HG03139 (cell line): ENCODE measurements around the gene CDH13.

Experiments
- ATAC-seq: cut with Tn5 transposase; IDR thresholded peaks from one replicate; pipeline ENCODE4 v1.9.1; 2021; ENCODE audit not compliant: unreplicated experiment

CDH13 gene

DNA sequence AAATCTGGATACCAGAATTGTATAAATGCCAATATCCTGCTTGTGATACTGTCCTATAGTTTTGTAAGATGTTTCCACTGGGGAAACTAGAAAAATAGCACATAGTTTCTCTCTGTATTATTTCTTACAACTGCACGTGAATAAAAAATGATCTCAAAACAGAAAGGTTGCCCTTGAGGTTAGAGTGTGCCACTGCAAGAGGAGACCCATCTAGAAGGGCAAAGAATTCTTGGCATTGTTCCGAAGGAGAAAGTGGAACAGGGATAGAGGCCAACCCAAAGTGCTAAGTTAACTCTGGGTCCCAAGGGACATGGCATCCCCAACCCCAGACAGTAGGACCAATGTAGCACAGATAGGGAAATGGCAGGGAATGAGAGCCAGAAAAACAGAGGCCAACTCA is 703.5 kb downstream of the CDH13 start:
- ATAC-seq: no peak

DNA sequence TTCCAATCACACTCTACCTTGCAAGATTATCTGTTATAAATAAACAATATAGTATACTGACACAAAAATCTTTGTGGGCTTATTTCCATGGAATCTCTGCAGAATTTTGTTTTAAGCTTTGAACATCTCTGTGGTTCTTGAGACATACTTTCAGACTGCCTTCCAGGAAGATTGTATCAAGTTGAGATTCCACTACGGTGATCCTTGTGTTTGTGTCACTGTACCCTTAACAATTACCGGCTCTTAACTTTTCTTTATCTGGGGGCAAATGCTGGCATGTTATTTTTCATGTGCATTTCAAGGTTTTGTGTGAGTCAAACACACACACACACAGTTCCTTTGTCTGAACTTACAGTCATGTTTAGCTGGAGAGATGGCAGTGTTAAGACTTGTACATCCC is 708.3 kb downstream of the CDH13 start:
- no peak for ATAC-seq

DNA sequence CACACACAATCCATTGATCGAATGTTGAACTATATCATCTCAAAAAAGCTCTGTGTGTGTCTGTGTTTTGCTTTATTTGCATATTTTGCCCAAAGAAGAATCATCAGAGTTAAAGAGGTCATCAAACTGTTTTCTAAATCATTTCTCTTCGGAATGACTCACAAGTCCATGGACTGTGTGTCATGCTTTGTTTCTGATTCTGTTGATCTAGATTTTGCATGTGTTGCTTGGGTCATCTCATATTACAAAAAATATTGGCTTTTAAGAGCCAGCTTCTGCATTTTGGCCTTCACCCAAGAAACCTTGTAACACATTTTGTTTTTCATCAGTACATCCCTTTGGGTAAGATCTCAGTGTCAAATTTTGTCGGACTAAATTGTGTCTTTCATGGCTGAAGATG is 709.8 kb downstream of the CDH13 start:
- no peak for ATAC-seq

DNA sequence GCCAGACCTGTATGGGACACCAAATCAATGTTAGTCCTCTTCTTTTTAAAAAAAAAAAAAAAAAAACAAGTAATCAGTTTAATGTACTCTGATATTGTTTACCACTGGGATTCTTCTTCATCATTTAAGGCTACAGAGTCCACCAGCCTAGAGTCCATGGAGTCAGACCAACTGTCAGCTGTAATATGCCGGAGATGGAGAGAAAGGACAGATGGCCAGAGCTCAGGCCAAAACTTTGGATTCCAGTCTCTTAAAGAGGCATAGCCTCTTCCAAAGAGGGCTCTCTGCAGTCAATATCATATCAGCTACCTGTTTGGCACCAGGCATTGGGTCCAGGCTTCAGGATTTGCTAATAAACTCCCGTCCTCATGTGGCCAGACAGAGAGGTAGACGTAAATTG is 711.4 kb downstream of the CDH13 start:
- ATAC-seq: no peak

DNA sequence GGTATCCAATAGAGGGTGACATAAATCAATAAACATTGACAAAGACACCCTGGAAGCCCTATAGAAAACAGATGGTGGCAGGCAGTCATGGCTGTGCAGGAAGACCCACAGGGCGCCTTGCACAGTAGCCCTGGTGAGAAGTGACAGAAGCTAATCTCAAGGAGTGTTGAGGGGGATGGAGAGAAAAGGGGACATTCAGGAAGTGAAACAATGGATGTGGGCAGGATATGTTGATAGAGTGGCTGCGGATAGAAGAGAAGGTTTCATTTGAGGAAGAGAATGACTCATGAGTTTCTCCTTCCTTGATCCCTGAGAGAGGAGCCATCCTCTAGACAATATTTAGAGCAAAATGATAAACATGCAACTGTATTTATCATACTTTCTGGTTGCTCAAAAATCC is 712.2 kb downstream of the CDH13 start:
- ATAC-seq: no peak

DNA sequence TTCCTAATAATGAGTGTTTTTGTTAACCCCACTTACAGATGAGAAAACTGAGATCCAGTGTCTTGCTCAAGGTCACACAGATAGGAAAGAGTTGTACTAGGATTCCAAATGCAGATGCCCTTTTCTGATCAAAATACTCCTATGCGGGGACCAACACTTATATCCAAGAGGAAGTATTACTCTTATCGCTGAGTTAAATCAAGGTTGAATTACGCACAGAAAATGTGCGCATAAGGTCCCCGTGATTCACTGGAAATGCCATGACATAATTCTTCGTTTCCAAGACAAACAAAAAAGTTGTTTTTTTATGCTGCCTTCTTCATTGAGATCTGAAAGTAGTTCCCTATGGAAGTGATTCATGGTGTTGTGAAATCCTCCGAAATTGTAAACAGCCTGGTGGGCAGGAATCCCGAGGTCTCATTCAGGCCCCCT is 717.2 kb downstream of the CDH13 start:
- no peak for ATAC-seq

DNA sequence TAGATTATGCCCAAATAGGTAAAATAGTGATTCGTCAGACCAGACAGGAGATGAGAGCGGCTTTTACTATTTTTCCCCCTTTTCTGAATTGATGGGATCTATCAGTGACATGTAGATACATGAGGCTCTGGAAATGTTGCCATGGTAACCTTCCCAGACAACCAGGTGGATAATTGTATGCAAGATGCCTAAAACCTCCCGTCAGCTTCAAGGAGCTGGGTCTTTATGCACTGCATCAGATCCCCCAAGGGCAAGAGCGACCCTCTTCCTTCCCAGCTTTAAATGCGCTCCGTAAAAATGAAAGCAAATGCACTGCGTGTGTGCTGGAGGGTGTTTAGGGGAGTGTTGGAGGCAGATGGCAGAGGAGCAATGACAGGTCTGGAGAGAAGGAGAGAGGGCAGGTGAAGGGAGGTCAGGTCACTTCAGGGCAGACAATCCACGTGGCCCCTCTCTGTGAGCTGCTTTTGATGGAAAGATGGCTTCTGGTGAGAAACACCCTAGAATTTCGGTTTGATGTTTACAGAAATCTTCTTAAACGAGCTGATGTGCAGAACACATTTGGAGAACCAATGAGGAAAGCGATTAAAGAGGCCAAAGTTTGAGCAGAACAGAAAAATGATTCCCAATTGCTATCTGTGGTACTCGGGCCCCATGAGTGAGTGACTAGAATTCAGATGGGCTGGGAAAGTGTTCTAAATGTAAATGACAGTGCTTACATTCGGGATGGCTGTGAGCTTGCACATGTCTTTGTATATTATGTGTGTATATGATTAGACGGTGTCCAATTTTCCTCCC is 719.3 kb downstream of the CDH13 start:
- ATAC-seq: no peak

DNA sequence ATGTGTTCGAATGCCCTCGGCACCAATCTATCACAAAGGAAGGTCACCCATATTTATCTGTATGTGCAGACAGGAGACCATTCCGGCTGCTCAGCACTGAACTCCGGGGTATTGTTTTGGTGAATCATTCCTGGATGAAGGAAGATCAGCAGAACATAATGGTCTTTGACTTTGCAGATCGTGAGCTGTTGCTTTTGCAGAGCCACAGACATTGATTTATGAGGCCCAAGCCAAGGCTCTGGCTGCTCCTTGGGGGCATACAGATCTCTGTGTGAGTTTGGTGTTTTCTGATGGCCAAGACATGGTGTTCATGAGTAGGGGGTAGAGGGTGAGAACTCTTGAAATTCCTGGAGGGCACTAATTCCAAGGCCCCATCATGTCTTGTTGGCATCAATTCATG is 722.2 kb downstream of the CDH13 start:
- no peak for ATAC-seq

DNA sequence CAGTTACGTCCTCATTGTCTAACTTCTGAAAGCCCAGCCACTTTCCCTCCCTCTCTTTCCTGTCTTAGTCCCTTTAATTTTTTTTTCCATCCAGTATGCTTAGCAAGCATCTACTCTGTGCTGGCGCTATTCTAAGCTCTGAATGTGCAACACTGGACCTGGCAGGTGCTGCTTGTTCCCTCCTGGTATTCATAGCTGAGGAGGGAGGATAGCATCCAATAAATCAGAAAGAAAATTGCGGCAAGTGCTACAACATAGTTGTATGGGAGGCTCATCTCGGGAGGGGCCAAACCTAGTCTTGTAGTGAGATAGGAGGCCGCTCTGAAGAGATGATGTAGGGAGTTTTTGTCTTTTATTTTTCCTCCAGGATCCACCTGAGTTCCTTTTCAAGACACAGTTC is 723.7 kb downstream of the CDH13 start:
- no peak for ATAC-seq

DNA sequence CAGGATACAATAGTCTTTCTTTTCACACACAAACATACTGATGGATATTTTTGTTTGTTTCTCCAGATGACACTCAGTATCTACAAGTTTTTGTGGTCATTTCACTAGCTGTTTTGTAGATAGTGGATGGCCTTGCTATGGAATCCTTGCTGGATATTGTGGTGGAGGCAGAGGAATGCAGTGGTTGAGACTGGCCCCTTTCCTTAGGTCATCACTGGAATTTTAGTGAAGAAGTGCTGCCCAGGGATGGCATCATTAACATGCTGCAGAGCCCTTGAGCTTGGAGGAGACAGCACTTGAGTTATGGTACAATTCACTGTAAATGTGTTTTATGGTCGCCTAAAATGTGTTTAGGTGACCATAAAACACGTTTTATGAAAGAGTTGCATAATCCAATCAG is 725.1 kb downstream of the CDH13 start:
- no peak for ATAC-seq

DNA sequence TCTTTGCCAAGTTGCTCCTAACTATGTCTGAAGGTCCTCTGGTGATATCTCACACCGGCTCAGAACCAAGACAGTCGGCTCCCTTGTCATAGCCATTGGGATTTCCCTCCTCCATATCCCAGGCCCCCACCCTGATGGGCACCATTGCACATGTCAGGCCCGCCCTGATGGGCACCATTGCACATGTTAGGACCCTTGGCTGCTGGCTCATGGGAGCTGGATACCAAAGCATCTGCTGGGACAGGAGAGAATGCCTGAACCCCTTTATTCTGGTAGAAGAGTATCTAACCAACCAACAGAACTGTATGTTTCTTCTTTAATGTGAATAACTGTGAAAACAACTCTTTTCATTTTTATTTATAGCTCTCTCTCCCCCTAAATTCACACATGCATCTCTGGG is 726.5 kb downstream of the CDH13 start:
- no peak for ATAC-seq

DNA sequence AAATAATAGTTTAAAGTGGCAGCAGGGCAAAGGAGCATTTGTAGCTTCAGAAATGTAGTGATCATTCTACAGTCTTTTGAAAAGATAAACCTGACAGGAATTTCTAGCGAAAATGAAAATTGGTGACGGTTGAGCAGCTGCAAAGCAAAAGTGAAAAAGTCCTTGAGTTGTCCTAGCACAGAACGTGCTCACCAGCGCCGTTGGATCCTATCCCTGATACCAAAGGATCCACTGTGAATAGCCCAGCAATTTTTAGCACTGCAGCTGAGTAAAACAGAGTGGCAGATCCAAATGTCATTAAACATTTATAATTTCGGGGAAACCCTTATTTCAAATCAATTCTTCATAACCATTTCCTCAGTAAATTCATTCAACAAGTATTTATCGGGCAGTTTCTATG is 727.2 kb downstream of the CDH13 start:
- no peak for ATAC-seq

DNA sequence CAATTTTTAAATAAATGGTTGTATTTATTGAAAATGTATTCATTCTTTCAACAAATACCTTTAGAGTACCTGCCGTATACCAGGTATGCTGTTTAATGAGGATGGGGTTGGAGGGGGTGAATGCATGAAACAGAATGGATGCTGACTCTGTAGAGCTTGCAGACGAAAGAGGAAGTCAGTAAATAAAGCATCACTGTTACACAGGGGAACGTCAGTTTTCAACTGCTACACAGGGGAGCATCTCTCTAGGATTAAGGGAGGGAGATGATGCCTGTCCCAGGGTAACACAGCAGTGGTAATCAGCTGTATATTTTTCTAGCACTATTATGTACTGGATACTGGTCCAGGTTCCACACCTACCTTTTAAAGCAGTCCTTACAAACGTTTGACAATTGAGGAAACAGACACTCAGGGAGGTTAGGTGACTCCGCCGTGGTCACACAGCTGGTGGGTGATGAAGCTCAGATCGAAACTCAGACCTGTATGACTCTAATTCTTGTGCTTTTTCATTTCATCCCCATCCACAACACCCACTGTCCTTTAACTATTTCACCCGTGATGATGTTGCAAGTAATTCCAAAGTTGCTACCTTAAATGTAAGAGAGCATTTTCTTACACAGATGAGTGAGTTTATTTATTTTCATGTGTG is 728.9 kb downstream of the CDH13 start:
- no peak for ATAC-seq

DNA sequence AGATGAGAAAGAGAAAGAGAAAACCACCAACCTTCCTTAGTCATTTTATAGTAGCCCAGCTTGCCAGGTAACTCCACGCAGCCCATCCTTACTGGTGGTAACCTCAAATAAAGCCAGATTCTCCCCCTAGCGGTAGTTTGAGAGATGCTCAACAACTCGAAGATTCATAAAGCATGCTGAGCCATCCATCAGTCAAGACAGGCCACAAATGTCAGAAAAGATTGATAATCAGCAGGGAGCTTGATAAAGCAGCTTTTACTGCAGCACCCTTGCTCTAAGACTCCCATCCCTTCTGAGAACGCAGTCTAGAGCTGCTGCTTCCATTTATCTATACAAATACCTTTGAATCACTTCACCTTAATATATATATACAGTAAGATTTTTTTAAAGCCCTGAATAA is 729.5 kb downstream of the CDH13 start:
- ATAC-seq: no peak

DNA sequence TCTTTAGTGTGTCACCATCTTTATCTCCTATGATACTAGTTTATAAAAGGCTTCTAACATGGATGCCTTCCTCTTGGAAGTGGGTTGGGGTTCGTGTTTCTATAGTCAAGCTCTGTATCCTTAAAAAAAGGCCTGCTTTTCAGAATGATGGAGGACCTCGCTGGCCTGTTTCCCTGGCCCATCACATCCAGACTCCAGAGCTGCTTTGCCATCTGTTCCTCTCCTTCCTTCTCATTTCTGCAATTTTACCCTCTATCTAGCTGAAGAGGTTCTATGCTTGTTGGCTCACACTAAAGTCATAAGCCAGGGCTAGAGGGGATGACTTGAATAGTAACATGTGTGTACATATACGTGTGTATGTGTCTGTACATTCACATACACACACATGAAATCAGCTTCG is 730.2 kb downstream of the CDH13 start:
- no peak for ATAC-seq

DNA sequence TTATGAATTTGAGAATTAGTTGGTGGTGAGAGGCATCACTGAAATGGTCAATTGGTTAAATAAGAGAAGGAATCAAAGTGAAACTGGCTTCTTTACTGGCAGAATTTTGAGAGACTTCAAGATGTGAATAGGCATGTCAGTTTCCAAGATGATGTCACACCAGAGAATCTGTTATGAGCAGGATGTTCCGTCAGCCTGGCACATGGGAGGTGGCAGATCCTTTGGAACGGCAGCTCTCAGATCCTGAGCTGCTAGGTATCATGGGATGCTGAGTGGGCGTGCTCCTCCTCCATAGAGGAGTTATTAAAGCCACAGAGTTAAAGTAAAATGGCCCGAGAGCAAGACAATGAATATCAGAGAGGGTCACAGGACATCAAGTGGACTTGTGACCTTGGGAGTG is 736.8 kb downstream of the CDH13 start:
- ATAC-seq: no peak

DNA sequence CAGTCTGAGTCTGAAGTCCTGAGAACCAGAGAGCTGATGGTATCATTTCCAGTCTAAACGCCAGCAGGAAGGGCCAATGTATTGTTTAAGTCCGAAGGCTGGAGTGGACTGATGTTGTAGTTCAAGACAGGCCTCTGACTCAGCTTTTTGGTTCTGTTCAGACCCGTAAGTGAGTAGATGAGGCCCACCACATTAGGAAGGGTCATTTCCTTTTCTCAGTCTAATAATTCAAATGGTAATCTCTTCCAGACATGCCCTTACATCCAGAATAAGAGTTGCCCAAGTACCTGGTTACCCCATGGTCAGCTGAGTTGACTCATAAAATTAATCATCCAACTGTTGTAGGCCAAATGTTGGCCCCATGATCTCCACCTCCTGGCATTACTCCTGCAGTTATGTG is 738.4 kb downstream of the CDH13 start:
- no peak for ATAC-seq

DNA sequence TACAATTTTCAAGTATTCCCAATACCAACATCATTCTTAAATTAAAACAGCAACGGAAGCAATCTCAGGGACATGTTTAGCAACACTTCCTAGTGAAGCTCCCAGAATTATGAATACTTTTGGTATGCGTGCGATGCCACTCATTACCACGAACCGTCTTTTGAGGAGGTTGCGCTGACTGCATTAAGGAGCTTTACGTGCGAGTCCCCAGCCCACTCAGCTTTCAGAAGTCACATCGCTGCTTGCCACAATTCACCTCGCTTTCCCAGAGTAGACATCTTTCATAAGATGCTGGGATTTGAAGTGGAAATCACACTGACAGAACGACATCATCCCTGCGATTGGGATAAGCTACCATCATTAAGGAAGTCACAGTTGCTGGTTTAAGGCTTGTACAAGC is 739.5 kb downstream of the CDH13 start:
- ATAC-seq: no peak

DNA sequence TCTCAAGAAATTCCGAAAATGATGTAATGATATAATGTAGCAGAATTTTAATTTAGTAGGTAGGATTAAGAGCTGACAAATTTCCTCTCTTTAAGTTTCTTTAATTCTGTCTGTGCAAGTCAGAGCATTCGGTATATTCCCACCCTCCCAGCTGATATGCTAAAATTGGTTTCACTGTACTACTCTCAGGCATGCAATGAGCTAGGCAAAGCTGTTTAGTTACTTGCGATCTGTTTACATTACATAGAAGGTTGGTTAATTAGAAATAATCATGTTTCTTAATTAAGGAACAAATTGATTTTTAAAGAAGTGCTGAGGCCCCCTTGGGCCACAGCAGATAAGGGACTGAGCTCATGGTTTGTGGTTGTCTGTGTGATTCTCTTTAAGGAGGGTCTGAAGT is 748.2 kb downstream of the CDH13 start:
- no peak for ATAC-seq

DNA sequence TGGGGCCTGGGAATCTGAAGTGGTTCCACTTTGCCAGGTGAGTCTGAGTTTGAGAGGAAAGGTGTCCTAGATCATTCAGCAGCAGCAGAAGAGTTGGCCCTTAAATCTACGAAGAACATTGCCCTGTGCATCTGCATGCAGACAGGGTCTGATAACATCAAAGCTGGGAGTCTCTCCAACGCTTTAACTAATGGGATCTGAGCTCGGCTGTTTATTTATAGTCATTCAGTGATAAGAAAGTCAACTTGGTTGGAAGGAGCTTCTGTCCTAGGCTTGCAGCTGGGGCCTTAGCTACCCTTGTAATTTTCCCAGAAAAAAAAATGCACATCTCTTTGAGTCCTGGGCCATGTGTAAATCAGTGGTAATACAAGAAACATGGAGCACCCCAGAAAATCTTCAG is 763.0 kb downstream of the CDH13 start:
- no peak for ATAC-seq

DNA sequence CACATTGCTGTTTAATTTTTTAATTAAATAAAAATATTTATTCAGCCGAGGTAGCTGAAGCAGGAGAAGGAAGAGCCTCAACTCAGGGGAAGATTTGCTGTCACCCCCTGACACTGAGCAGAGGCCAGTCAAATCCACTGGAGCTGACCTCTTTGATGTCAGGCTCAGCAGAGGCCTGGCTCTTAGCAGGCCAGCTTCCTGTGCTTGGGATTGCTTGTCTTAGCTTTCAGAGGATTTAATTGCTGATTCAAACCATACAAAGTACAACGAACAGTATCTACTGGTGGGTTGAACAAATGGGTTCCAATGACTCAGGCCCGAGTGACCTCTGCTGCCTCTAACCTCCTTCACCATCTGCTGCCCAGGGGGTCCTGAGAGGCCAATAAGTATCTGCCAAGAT is 764.0 kb downstream of the CDH13 start:
- no peak for ATAC-seq

DNA sequence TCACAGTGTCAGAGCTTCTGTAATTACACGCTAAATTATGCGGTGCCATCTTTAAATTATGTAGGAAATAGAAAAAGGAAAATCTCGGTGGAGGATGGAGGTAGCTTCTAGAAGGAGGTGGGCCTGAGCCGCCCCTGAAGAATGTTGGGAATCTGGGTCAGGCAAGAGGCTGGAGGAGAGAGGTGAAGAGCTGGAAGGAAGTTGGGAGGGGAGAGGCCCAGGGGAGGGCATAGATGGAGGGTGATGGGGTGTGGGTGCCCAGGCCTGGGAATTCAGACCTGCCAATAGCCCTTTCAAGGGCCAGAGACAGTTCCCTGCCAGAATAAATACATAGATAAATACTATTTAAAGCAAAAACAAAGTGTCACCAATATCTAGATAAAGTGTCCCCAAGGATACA is 766.0 kb downstream of the CDH13 start:
- ATAC-seq: no peak
